ENCODE measurements around the gene HSPD1. TPM values are rescaled to one million over a fixed set of nuclear protein-coding genes. Genes with fewer than 3 reads are reported as not detected.
A peak's percentile ranks its signal among the peaks of the same experiment; 100 is the strongest.

The HSPD1 gene
- total RNA-seq (157 TPM), polyA plus RNA-seq (ENCODE audit: insufficient read depth, low read depth, low replicate concordance) (390 TPM)
- long read RNA-seq, donor 1, transcript HSPD1-202 (12 exons, 2,455 nt) = major isoform, 30 of 281 reads
- long read RNA-seq, donor 1, transcript HSPD1-210 (3 exons, 714 nt) = minor isoform, 18 of 281 reads
- long read RNA-seq, donor 1, partial matches to known transcripts = 225 of 281 reads
- long read RNA-seq, donor 1, other reads (novel, unspliced or antisense) = 5 of 281 reads
- long read RNA-seq, donor 2, transcript HSPD1-210 (3 exons, 714 nt) = minor isoform, 13 of 1,043 reads
- long read RNA-seq, donor 2, transcript HSPD1-202 (12 exons, 2,455 nt) = major isoform, 58 of 1,043 reads
- long read RNA-seq, donor 2, partial matches to known transcripts = 587 of 1,043 reads
- long read RNA-seq, donor 2, other reads (novel, unspliced or antisense) = 377 of 1,043 reads
- long read RNA-seq, donor 3, transcript HSPD1-202 (12 exons, 2,455 nt) = major isoform, 70 of 2,066 reads
- long read RNA-seq, donor 3, transcript HSPD1-210 (3 exons, 714 nt) = minor isoform, 28 of 2,066 reads
- long read RNA-seq, donor 3, partial matches to known transcripts = 1,876 of 2,066 reads
- long read RNA-seq, donor 3, other reads (novel, unspliced or antisense) = 86 of 2,066 reads
- long read RNA-seq, donor 4, transcript HSPD1-202 (12 exons, 2,455 nt) = major isoform, 70 of 922 reads
- long read RNA-seq, donor 4, partial matches to known transcripts = 836 of 922 reads
- long read RNA-seq, donor 4, other reads (novel, unspliced or antisense) = 7 of 922 reads
- long read RNA-seq, donor 5, partial matches to known transcripts = 75 of 108 reads
- long read RNA-seq, donor 5, other reads (novel, unspliced or antisense) = 29 of 108 reads
- long read RNA-seq, donor 6, transcript HSPD1-210 (3 exons, 714 nt) = minor isoform, 49 of 3,159 reads
- long read RNA-seq, donor 6, transcript HSPD1-211 (4 exons, 853 nt) = minor isoform, 7 of 3,159 reads
- long read RNA-seq, donor 6, transcript HSPD1-202 (12 exons, 2,455 nt) = major isoform, 94 of 3,159 reads
- long read RNA-seq, donor 6, partial matches to known transcripts = 2,003 of 3,159 reads
- long read RNA-seq, donor 6, other reads (novel, unspliced or antisense) = 1,002 of 3,159 reads
- long read RNA-seq, donor 7, transcript HSPD1-202 (12 exons, 2,455 nt) = major isoform, 119 of 190 reads
- long read RNA-seq, donor 7, partial matches to known transcripts = 56 of 190 reads
- long read RNA-seq, donor 7, other reads (novel, unspliced or antisense) = 12 of 190 reads
- long read RNA-seq, donor 8, transcript HSPD1-202 (12 exons, 2,455 nt) = major isoform, 29 of 1,189 reads
- long read RNA-seq, donor 8, transcript HSPD1-210 (3 exons, 714 nt) = minor isoform, 12 of 1,189 reads
- long read RNA-seq, donor 8, partial matches to known transcripts = 1,098 of 1,189 reads
- long read RNA-seq, donor 8, other reads (novel, unspliced or antisense) = 43 of 1,189 reads
- long read RNA-seq, donor 9, transcript HSPD1-210 (3 exons, 714 nt) = minor isoform, 18 of 982 reads
- long read RNA-seq, donor 9, transcript HSPD1-202 (12 exons, 2,455 nt) = major isoform, 21 of 982 reads
- long read RNA-seq, donor 9, partial matches to known transcripts = 888 of 982 reads
- long read RNA-seq, donor 9, other reads (novel, unspliced or antisense) = 52 of 982 reads
- long read RNA-seq, donor 10, transcript HSPD1-210 (3 exons, 714 nt) = minor isoform, 19 of 1,454 reads
- long read RNA-seq, donor 10, transcript HSPD1-202 (12 exons, 2,455 nt) = major isoform, 36 of 1,454 reads
- long read RNA-seq, donor 10, partial matches to known transcripts = 1,316 of 1,454 reads
- long read RNA-seq, donor 10, other reads (novel, unspliced or antisense) = 77 of 1,454 reads

- peak within 1 kb of the TSS; percentile 75 to 98 (median 89) for H3K4me3 ChIP-seq (ENCODE audit: low read length in 3 of 3)
- H3K9ac ChIP-seq (ENCODE audit: low read length in 3 of 3) = peak within 1 kb of the TSS; percentile 76 to 96 (median 95)
- DNase-seq = peak; percentile 99 to 100 (median 100)
- peak; percentile 63 for TF ChIP-seq CTCF (IDR thresholded peaks at IDR 0.05; ENCODE audit: borderline replicate concordance, extremely low read depth, insufficient read depth)
- peak within 1 kb of the TSS; percentile 99 to 100 for H3K27ac ChIP-seq (ENCODE audit: low read depth in 2 of 2, low read length in 2 of 2)
- no peaks in the 10 kb centered on the region for H3K27me3 ChIP-seq (ENCODE audit: control insufficient read depth, insufficient read depth, low read length)
- peaks cover 13 to 44% (median 13%) of the 10 kb centered on the region in 3 donors for H3K36me3 ChIP-seq (ENCODE audit: control insufficient read depth in 2 of 3, insufficient read depth in 3 of 3, low read length in 3 of 3)
- peak; percentile 82 for FAIRE-seq
- intact Hi-C loops (cut with DNase I) = no loop called here
- H3K9me3 ChIP-seq (ENCODE audit: control insufficient read depth in 2 of 3, insufficient read depth in 1 of 3, low read length in 3 of 3) = no peaks in the 10 kb centered on the region
- peaks cover 0 to 14% (median 2%) of the 10 kb centered on the region in 3 donors for H3K4me1 ChIP-seq (ENCODE audit: control insufficient read depth in 2 of 3, insufficient read depth in 2 of 3, low read depth in 1 of 3, low read length in 3 of 3)
These were observed at the start of gene HSPD1, which contains the start of gene HSPE1 for GRCh38 chr2:197499594-197500502. HSPD1 (minus strand) TSS chr2:197499840; CDS start chr2:197498848, 992 bp downstream. HSPE1 (plus strand) TSS chr2:197500379; CDS start chr2:197500437, 58 bp downstream.

- H3K36me3 ChIP-seq (ENCODE audit: control insufficient read depth in 2 of 3, insufficient read depth in 3 of 3, low read length in 3 of 3) = peaks cover 0 to 15% (median 4%) of the 10 kb centered on the region in 3 donors
- H3K4me3 ChIP-seq (ENCODE audit: low read length in 3 of 3) = no peak overlapping the region
- DNase-seq (no peak), FAIRE-seq (no peak)
- no peaks in the 10 kb centered on the region for H3K9me3 ChIP-seq (ENCODE audit: control insufficient read depth in 2 of 3, insufficient read depth in 1 of 3, low read length in 3 of 3)
- TF ChIP-seq CTCF (IDR thresholded peaks at IDR 0.05; ENCODE audit: borderline replicate concordance, extremely low read depth, insufficient read depth) = no peak
- H3K27me3 ChIP-seq (ENCODE audit: control insufficient read depth, insufficient read depth, low read length) = no peaks in the 10 kb centered on the region
- intact Hi-C loops (cut with DNase I) = no loop called here
- no peak overlapping the region for H3K27ac ChIP-seq (ENCODE audit: low read depth in 2 of 2, low read length in 2 of 2)
- H3K4me1 ChIP-seq (ENCODE audit: control insufficient read depth in 2 of 3, insufficient read depth in 2 of 3, low read depth in 1 of 3, low read length in 3 of 3) = no peaks in the 10 kb centered on the region
- H3K9ac ChIP-seq (ENCODE audit: low read length in 3 of 3) = no peak overlapping the region
These were observed 48.9 kb upstream of the HSPD1 start for GRCh38 chr2:197548582-197548981.
